Measurements from ENCODE around the gene BARD1.

The BARD1 gene

DNA sequence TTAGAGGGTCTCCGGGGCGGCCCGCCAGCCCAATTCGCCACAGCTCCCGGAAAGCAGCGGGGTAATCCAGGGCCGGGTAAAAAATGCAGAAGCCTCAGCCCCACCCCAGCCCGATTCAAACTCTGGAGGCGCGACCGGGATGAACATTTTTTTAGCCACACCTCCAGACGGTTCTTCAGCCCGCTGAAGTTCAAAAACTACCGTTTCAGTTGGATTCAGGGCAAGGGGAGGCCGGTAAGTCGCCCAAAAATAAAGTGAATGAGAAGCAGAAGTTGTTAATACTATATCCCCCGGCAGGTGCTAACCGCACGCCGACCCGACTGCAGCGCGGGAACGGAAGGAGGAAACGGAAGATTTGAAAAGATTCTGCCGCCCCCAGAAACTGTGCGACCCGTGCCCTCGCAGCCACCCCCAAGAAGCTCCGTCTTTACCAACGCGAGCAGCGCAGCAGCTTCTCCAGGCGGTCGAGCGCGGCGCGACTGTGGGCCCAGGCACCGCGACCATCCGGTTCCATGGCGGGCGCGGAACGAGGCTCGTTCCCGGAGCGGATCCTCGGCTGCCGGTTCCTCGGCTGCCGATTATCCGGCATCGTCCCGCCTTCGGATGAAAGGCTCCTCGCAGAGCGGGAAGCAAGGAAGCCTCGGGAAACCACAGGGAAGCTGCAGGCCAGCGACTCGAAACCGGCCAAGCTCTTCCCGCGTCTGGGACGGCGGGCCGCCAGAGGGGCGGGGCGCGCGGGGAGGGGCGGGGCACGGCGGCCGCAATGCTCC is at the start of gene BARD1:
Gene BARD1, minus strand, starts transcription at position 703 of the 770 bp plus-strand sequence. Its CDS starts 114 bp downstream, at position 589.
- no peak for DNase-seq (ENCODE audit: low read depth, low spot score)
- peaks cover 7% of the 10 kb centered on the region for H3K36me3 ChIP-seq (ENCODE audit: insufficient read depth, insufficient read length, low read length)
- peaks cover 4% of the 10 kb centered on the region for H3K4me1 ChIP-seq (ENCODE audit: insufficient read depth, insufficient read length)
- H3K9ac ChIP-seq (ENCODE audit: insufficient read length, low read depth) = peak within 1 kb of the TSS; percentile 90
- H3K27me3 ChIP-seq (ENCODE audit: insufficient read depth, insufficient read length) = peaks cover 8% of the 10 kb centered on the region
- TF ChIP-seq ZNF274 (IDR thresholded peaks at IDR 0.05; ENCODE audit: low read depth, low read length) = no peak
- no peaks in the 10 kb centered on the region for H3K9me3 ChIP-seq (ENCODE audit: insufficient read depth, low read length)
- peak within 1 kb of the TSS; percentile 78 for H3K4me3 ChIP-seq (ENCODE audit: insufficient read length, low read depth)

GRCh38 chr2:214856137-214856536 is 46.7 kb upstream of the BARD1 start:
- Histone ChIP-seq H3K4me3 (ENCODE audit: insufficient read length, low read depth) (no peak overlapping the region), H3K27me3 (ENCODE audit: insufficient read depth, insufficient read length) (no peaks in the 10 kb centered on the region), H3K9ac (ENCODE audit: insufficient read length, low read depth) (no peak overlapping the region), H3K36me3 (ENCODE audit: insufficient read depth, insufficient read length, low read length) (no peaks in the 10 kb centered on the region), H3K4me1 (ENCODE audit: insufficient read depth, insufficient read length) (no peaks in the 10 kb centered on the region), H3K9me3 (ENCODE audit: insufficient read depth, low read length) (no peaks in the 10 kb centered on the region)
- DNase-seq (ENCODE audit: low read depth, low spot score) = no peak
- TF ChIP-seq SUZ12 (IDR thresholded peaks at IDR 0.05; ENCODE audit: extremely low read depth, insufficient read depth, insufficient read length) = no peak
- TF ChIP-seq YY1 (IDR thresholded peaks at IDR 0.05; ENCODE audit: insufficient read depth, insufficient read length) = no peak
- TF ChIP-seq ZNF274 (IDR thresholded peaks at IDR 0.05; ENCODE audit: low read depth, low read length) = no peak

DNA sequence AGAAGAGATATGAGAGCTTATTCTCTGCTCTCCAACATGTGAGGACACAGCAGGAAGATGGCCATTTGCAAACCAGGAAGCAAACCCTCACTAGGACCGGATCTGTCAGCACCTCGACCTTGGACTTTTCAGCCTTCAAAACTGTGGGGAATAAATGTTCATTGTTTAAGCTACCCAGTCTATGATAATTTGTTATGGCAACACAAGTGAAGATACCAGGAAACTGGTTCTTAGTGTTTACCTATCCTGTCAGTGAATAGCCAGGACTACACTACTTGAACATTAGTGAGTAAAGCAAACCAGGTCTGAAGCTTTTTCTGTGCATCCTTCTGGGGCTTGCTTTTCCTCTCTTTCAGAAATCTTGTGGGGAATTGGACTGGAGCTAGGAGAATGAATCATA is 44.4 kb upstream of the BARD1 start:
- TF ChIP-seq SUZ12 (IDR thresholded peaks at IDR 0.05; ENCODE audit: extremely low read depth, insufficient read depth, insufficient read length) = no peak
- no peak for TF ChIP-seq YY1 (IDR thresholded peaks at IDR 0.05; ENCODE audit: insufficient read depth, insufficient read length)
- no peak for TF ChIP-seq ZNF274 (IDR thresholded peaks at IDR 0.05; ENCODE audit: low read depth, low read length)
- Histone ChIP-seq H3K4me1 (ENCODE audit: insufficient read depth, insufficient read length) (no peaks in the 10 kb centered on the region), H3K36me3 (ENCODE audit: insufficient read depth, insufficient read length, low read length) (no peaks in the 10 kb centered on the region), H3K9ac (ENCODE audit: insufficient read length, low read depth) (no peak overlapping the region), H3K27me3 (ENCODE audit: insufficient read depth, insufficient read length) (no peaks in the 10 kb centered on the region), H3K9me3 (ENCODE audit: insufficient read depth, low read length) (no peaks in the 10 kb centered on the region), H3K4me3 (ENCODE audit: insufficient read length, low read depth) (no peak overlapping the region)
- no peak for DNase-seq (ENCODE audit: low read depth, low spot score)

DNA sequence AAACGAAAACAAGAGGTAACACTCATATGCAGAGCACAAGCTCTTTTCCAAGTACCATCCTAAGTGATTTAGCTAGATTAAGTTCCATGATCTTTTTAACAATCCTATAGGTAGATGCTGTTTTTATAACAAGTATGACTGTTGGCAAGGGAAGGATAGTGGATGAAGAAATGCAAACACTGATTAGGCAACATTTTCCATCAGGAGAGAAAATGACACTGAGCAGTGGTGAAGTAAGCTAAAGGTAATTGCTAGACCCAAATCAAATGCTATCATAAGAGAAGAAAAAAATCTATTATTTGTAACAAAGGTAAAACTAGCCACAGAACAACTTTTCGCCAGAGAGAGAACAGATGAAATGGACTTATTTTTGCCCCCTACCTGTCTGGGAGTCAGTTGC is 34.3 kb upstream of the BARD1 start:
- TF ChIP-seq YY1 (IDR thresholded peaks at IDR 0.05; ENCODE audit: insufficient read depth, insufficient read length) = no peak
- no peak for TF ChIP-seq SUZ12 (IDR thresholded peaks at IDR 0.05; ENCODE audit: extremely low read depth, insufficient read depth, insufficient read length)
- no peak for TF ChIP-seq ZNF274 (IDR thresholded peaks at IDR 0.05; ENCODE audit: low read depth, low read length)

DNA sequence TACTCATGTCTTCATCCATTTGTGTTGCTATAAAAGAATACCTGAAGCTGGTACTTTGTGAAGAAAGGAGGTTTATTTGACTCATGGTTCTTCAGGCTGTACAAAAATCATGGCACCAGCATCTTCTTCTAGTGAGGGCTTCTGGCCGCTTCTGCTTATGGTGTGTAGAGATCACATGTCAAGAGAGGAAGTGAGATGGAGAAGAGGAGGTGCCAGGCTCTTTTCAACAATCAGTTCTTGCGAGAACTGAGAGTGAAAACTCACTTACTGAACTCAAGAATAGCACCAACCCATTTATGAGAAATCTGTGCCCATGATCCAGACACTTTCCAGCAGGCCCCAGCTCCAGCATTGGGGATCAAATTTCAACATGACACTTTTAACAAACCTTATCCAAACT is 30.0 kb upstream of the BARD1 start:
- Histone ChIP-seq H3K4me1 (ENCODE audit: insufficient read depth, insufficient read length) (no peaks in the 10 kb centered on the region), H3K9me3 (ENCODE audit: insufficient read depth, low read length) (peaks cover 18% of the 10 kb centered on the region), H3K4me3 (ENCODE audit: insufficient read length, low read depth) (no peak overlapping the region), H3K9ac (ENCODE audit: insufficient read length, low read depth) (no peak overlapping the region), H3K36me3 (ENCODE audit: insufficient read depth, insufficient read length, low read length) (no peaks in the 10 kb centered on the region), H3K27me3 (ENCODE audit: insufficient read depth, insufficient read length) (no peaks in the 10 kb centered on the region)
- no peak for DNase-seq (ENCODE audit: low read depth, low spot score)
- no peak for TF ChIP-seq ZNF274 (IDR thresholded peaks at IDR 0.05; ENCODE audit: low read depth, low read length)
- no peak for TF ChIP-seq YY1 (IDR thresholded peaks at IDR 0.05; ENCODE audit: insufficient read depth, insufficient read length)
- no peak for TF ChIP-seq SUZ12 (IDR thresholded peaks at IDR 0.05; ENCODE audit: extremely low read depth, insufficient read depth, insufficient read length)

More for the DNA sequence above, 34.3 kb upstream of the BARD1 start:
- peaks cover 18% of the 10 kb centered on the region for H3K9me3 ChIP-seq (ENCODE audit: insufficient read depth, low read length)
- no peaks in the 10 kb centered on the region for H3K4me1 ChIP-seq (ENCODE audit: insufficient read depth, insufficient read length)
- no peak overlapping the region for H3K9ac ChIP-seq (ENCODE audit: insufficient read length, low read depth)
- no peak overlapping the region for H3K4me3 ChIP-seq (ENCODE audit: insufficient read length, low read depth)
- H3K27me3 ChIP-seq (ENCODE audit: insufficient read depth, insufficient read length) = no peaks in the 10 kb centered on the region
- no peaks in the 10 kb centered on the region for H3K36me3 ChIP-seq (ENCODE audit: insufficient read depth, insufficient read length, low read length)
- no peak for DNase-seq (ENCODE audit: low read depth, low spot score)

- Histone ChIP-seq H3K4me1 (ENCODE audit: insufficient read depth, insufficient read length) (no peaks in the 10 kb centered on the region), H3K36me3 (ENCODE audit: insufficient read depth, insufficient read length, low read length) (no peaks in the 10 kb centered on the region)
- TF ChIP-seq ZNF274 (IDR thresholded peaks at IDR 0.05; ENCODE audit: low read depth, low read length) (no peak), SUZ12 (IDR thresholded peaks at IDR 0.05; ENCODE audit: extremely low read depth, insufficient read depth, insufficient read length) (no peak), YY1 (IDR thresholded peaks at IDR 0.05; ENCODE audit: insufficient read depth, insufficient read length) (no peak)
Measured at GRCh38 chr2:214837466-214837865, 28.0 kb upstream of the BARD1 start.

DNA sequence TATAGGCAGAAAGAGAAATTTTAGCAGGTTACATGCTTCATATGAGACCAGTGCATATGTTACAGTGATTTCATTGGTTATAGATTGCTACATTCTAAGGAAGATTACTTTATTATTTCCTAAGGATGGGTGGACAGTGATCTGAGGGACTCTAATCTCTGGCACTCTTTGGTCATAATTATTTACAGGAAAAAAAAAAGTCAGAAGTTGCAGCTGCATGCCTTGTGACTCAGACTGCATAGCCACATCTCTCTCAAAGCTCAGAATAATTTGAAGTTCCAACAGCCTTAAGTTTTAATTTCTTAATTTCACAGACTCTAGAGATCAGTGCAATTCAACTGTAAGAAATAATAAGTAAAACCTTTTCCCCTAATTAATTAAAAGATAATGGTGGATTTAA is 27.1 kb upstream of the BARD1 start:
- DNase-seq (ENCODE audit: low read depth, low spot score) = no peak
- peaks cover 18% of the 10 kb centered on the region for H3K9me3 ChIP-seq (ENCODE audit: insufficient read depth, low read length)
- H3K4me3 ChIP-seq (ENCODE audit: insufficient read length, low read depth) = no peak overlapping the region
- no peaks in the 10 kb centered on the region for H3K4me1 ChIP-seq (ENCODE audit: insufficient read depth, insufficient read length)
- no peak for TF ChIP-seq YY1 (IDR thresholded peaks at IDR 0.05; ENCODE audit: insufficient read depth, insufficient read length)
- no peak for TF ChIP-seq SUZ12 (IDR thresholded peaks at IDR 0.05; ENCODE audit: extremely low read depth, insufficient read depth, insufficient read length)
- no peak for TF ChIP-seq ZNF274 (IDR thresholded peaks at IDR 0.05; ENCODE audit: low read depth, low read length)
- no peaks in the 10 kb centered on the region for H3K27me3 ChIP-seq (ENCODE audit: insufficient read depth, insufficient read length)
- H3K36me3 ChIP-seq (ENCODE audit: insufficient read depth, insufficient read length, low read length) = no peaks in the 10 kb centered on the region
- H3K9ac ChIP-seq (ENCODE audit: insufficient read length, low read depth) = no peak overlapping the region

More at GRCh38 chr2:214837466-214837865, 28.0 kb upstream of the BARD1 start:
- H3K9me3 ChIP-seq (ENCODE audit: insufficient read depth, low read length) = peaks cover 18% of the 10 kb centered on the region
- H3K4me3 ChIP-seq (ENCODE audit: insufficient read length, low read depth) = no peak overlapping the region
- H3K27me3 ChIP-seq (ENCODE audit: insufficient read depth, insufficient read length) = no peaks in the 10 kb centered on the region
- no peak overlapping the region for H3K9ac ChIP-seq (ENCODE audit: insufficient read length, low read depth)
- peak; percentile 66 for DNase-seq (ENCODE audit: low read depth, low spot score)

Data from NT2/D1 (cell line).